GM23338 (cell line): ENCODE data around the gene ZNF19. TPM values are rescaled to one million over a fixed set of nuclear protein-coding genes. Genes with fewer than 3 reads are reported as not detected.

Experiments
- ATAC-seq: fragments of 200-7000 bp; cut with Tn5 transposase; 3 replicates; pipeline ENCODE4 v1.9.1; 2020
- DNase-seq: peaks from one replicate; pipeline ENCODE4 v3.0.0-alpha.2; 2015; ENCODE audit warnings: low spot score
- H2AFZ ChIP-seq: fragments of 200-600 bp; sonication (generic); 2 replicates; pipeline ENCODE4 v1.8.0; 2016; ENCODE audit warnings: antibody characterized with exemption, mild to moderate bottlenecking, moderate library complexity
- H3F3A ChIP-seq: fragments of 200-600 bp; sonication (generic); replicated peaks from 2 replicates; pipeline ENCODE4 v1.8.0; 2017; ENCODE audit warnings: antibody characterized with exemption, mixed run types, low read depth
- H3K27ac ChIP-seq: fragments of 200-600 bp; sonication (generic); 2 replicates; pipeline ENCODE4 v1.6.1; 2016; ENCODE audit warnings: low read depth
- H3K27me3 ChIP-seq: fragments of 200-600 bp; sonication (generic); 2 replicates; pipeline ENCODE4 v1.8.0; 2016; ENCODE audit warnings: mild to moderate bottlenecking, mixed run types, moderate library complexity; ENCODE audit not compliant: insufficient read depth
- H3K36me3 ChIP-seq: fragments of 200-600 bp; sonication (generic); 2 replicates; pipeline ENCODE4 v1.8.0; 2016; ENCODE audit warnings: mild to moderate bottlenecking; ENCODE audit not compliant: insufficient read depth
- H3K4me1 ChIP-seq: fragments of 200-600 bp; sonication (generic); 2 replicates; pipeline ENCODE4 v1.8.0; 2016; ENCODE audit warnings: mild to moderate bottlenecking, moderate library complexity; ENCODE audit not compliant: insufficient read depth
- H3K4me2 ChIP-seq: fragments of 200-600 bp; sonication (generic); 2 replicates; pipeline ENCODE4 v1.7.1; 2017; ENCODE audit warnings: mixed run types
- H3K4me3 ChIP-seq: fragments of 200-600 bp; sonication (generic); 2 replicates; pipeline ENCODE4 v1.6.1; 2016; ENCODE audit warnings: mixed run types
- H3K79me2 ChIP-seq: fragments of 200-600 bp; sonication (generic); replicated peaks from 2 replicates; pipeline ENCODE4 v1.8.0; 2017; ENCODE audit warnings: mild to moderate bottlenecking; ENCODE audit not compliant: insufficient read depth
- H3K9me2 ChIP-seq: fragments of 200-600 bp; sonication (generic); 2 replicates; pipeline ENCODE4 v1.8.0; 2017; ENCODE audit not compliant: insufficient read depth
- H4K20me1 ChIP-seq: fragments of 200-600 bp; sonication (generic); replicated peaks from 2 replicates; pipeline ENCODE4 v1.8.0; 2017; ENCODE audit warnings: mild to moderate bottlenecking; ENCODE audit not compliant: insufficient read depth
- H3K27ac Mint-ChIP-seq: 2 replicates; pipeline ENCODE4 v1.8.0; 2020; ENCODE audit warnings: inconsistent platforms, mild to moderate bottlenecking, moderate library complexity, mixed read lengths
- H3K27me3 Mint-ChIP-seq: 3 replicates; pipeline ENCODE4 v1.8.0; 2022; ENCODE audit warnings: low read depth, mild to moderate bottlenecking, moderate library complexity, mixed read lengths, inconsistent platforms; ENCODE audit not compliant: insufficient read depth, poor library complexity
- H3K36me3 Mint-ChIP-seq: 3 replicates; pipeline ENCODE4 v1.8.0; 2021; ENCODE audit warnings: low read depth, mild to moderate bottlenecking, inconsistent platforms, moderate library complexity, mixed read lengths
- H3K4me1 Mint-ChIP-seq: 3 replicates; pipeline ENCODE4 v1.8.0; 2020; ENCODE audit warnings: mild to moderate bottlenecking, inconsistent platforms, mixed read lengths
- H3K4me3 Mint-ChIP-seq: 3 replicates; pipeline ENCODE4 v1.8.0; 2021; ENCODE audit warnings: moderate library complexity, mild to moderate bottlenecking, inconsistent platforms, mixed read lengths
- H3K9me3 Mint-ChIP-seq: 3 replicates; pipeline ENCODE4 v1.8.0; 2020; ENCODE audit warnings: moderate library complexity, mild to moderate bottlenecking, inconsistent platforms, mixed read lengths
- CTCF ChIP-seq, 2 experiments: fragments of 200-600 bp in 1 of 2; sonication (generic) in 1 of 2; conservative IDR thresholded peaks; 2 replicates each; pipeline versions ENCODE4 v1.5.1 to v1.6.1; 2016 to 2017; ENCODE audit warnings: antibody characterized with exemption in 2 of 2, low read depth in 2 of 2, mild to moderate bottlenecking in 2 of 2, moderate library complexity in 1 of 2
- ETS1 ChIP-seq: IDR thresholded peaks from 2 replicates; pipeline ENCODE4 v1.6.1; 2016; ENCODE audit warnings: antibody characterized with exemption
- JUNB ChIP-seq: IDR thresholded peaks from one replicate; pipeline ENCODE4 v1.6.1; 2016; ENCODE audit warnings: antibody characterized with exemption; ENCODE audit not compliant: unreplicated experiment
- POLR2AphosphoS5 ChIP-seq: IDR thresholded peaks from 2 replicates; pipeline ENCODE4 v1.6.1; 2016; ENCODE audit warnings: antibody characterized with exemption, low read depth
- REST ChIP-seq: IDR thresholded peaks from one replicate; pipeline ENCODE4 v1.6.1; 2018; ENCODE audit warnings: antibody characterized with exemption; ENCODE audit not compliant: unreplicated experiment
- STAT1 ChIP-seq: IDR thresholded peaks from one replicate; pipeline ENCODE4 v1.6.1; 2016; ENCODE audit warnings: antibody characterized with exemption; ENCODE audit not compliant: unreplicated experiment
- polyA plus RNA-seq: library from polyadenylated mRNA; unstranded; fragments of >200 nt; fragmentation: Nextera tagmentation; extraction: Ambion mirVana; gene quantifications from 2 replicates; pipeline ENCODE4 v1.2.1, GENCODE V29; 2016
- total RNA-seq: library from RNA; depleted of rRNA; stranded (reverse); fragments of >200 nt; shearing (Covaris generic); gene quantifications from 2 replicates; pipeline ENCODE4 v1.2.3, GENCODE V29; 2014

Gene ZNF19
- total and polyA plus RNA-seq, 2 experiments from 2014 or later: 1.0 to 4.8 TPM

- H3K79me2 ChIP-seq: no peaks in the 10 kb centered on the region
- Mint-ChIP-seq H3K27me3 (peaks cover 2% of the 10 kb centered on the region), H3K27ac (no peak overlapping the region), H3K36me3 (no peaks in the 10 kb centered on the region), H3K4me3 (no peak overlapping the region), H3K4me1 (no peaks in the 10 kb centered on the region; the same call in 1 of the 3 replicates), H3K9me3 (peaks cover 5% of the 10 kb centered on the region; the same call in 2 of the 3 replicates)
- no peaks in the 10 kb centered on the region for H3K36me3 ChIP-seq
- DNase-seq (no peak), ATAC-seq (no peak)
- TF ChIP-seq CTCF (conservative IDR thresholded peaks at IDR 0.05; ENCODE audit: low read depth in 2 of 2) (no peak), JUNB (no peak), ETS1 (no peak)
- H3K9me2 ChIP-seq: no peaks in the 10 kb centered on the region
- no peak overlapping the region for H3K27ac ChIP-seq
- H3K27me3 ChIP-seq: no peaks in the 10 kb centered on the region
- no peak overlapping the region for H3K4me3 ChIP-seq
- no peaks in the 10 kb centered on the region for H3K4me1 ChIP-seq
- H4K20me1 ChIP-seq: no peaks in the 10 kb centered on the region
- no peak overlapping the region for H3K4me2 ChIP-seq
- no peaks in the 10 kb centered on the region for H3F3A ChIP-seq
- H2AFZ ChIP-seq: no peak overlapping the region; the same call in 1 of the 2 replicates
These were observed 8.9 kb upstream of the ZNF19 start for GRCh38 chr16:71498031-71498430.

GRCh38 chr16:71493213-71493612 is 4.1 kb upstream of the ZNF19 start:
- no peaks in the 10 kb centered on the region for H4K20me1 ChIP-seq
- H2AFZ ChIP-seq: 0 out of 2 replicates have a peak overlapping the region, but pooled peaks have one; percentile 32
- no peaks in the 10 kb centered on the region for H3K27me3 Mint-ChIP-seq
- H3K36me3 ChIP-seq: no peaks in the 10 kb centered on the region
- DNase-seq (no peak), ATAC-seq (no peak)
- no peaks in the 10 kb centered on the region for H3K9me2 ChIP-seq
- no peaks in the 10 kb centered on the region for H3K79me2 ChIP-seq
- TF ChIP-seq STAT1: no peak
- TF ChIP-seq JUNB: no peak
- TF ChIP-seq POLR2AphosphoS5: no peak
- TF ChIP-seq REST: no peak
- H3K27me3 ChIP-seq: no peaks in the 10 kb centered on the region
- no peak overlapping the region for H3K27ac ChIP-seq
- no peak overlapping the region for H3K4me3 Mint-ChIP-seq
- H3K27ac Mint-ChIP-seq: no peak overlapping the region
- H3K4me2 ChIP-seq: no peak overlapping the region
- peaks cover under 1% of the 10 kb centered on the region; the same call in 1 of the 3 replicates for H3K9me3 Mint-ChIP-seq
- H3K4me1 ChIP-seq: no peaks in the 10 kb centered on the region
- no peak overlapping the region for H3K4me3 ChIP-seq
- H3K4me1 Mint-ChIP-seq: no peaks in the 10 kb centered on the region
- H3F3A ChIP-seq: no peaks in the 10 kb centered on the region
- H3K36me3 Mint-ChIP-seq: no peaks in the 10 kb centered on the region
